DMS153 treated with DMSO at 0.1 percent for 48 hours (cell line): ENCODE results near the gene KRTAP10-2.
"Not testable (repeated sequence)": the region's sequence is repeated elsewhere in the genome, so short reads cannot be mapped to it uniquely, and the experiment has no call there.

ENCODE experiments used
- DNase-seq: peaks from one replicate; lab custom pipeline; 2025; ENCODE audit not compliant: unreplicated experiment; lab: John Stamatoyannopoulos, UW

Gene KRTAP10-2

DNA sequence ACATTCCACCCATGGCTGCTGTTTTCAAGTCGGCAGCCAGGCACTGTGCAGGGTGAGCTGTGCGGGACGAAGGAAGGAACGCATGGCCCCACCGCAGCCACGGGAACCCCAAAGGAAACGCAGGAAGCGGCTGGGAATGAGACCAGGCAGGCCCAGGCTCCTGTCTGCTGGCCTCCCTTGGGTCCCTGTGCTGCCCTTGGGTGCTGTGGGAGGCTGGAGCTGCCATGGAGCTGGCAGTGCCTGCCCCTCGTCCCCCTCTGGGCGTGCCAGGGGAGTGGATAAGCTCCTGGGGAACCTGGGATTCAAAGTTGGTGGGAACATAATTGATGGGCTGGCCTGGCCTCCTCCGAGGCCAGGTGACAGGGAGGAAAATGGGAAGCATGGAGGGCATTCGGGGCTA is 17.0 kb upstream of the KRTAP10-2 start:
- DNase-seq: no peak

- no peak for DNase-seq
Measured at GRCh38 chr21:44567481-44568171, 16.3 kb upstream of the KRTAP10-2 start.

- DNase-seq: no peak
Measured at GRCh38 chr21:44566403-44566802, 15.1 kb upstream of the KRTAP10-2 start.

- DNase-seq: no peak
Measured at GRCh38 chr21:44564886-44565598, 13.7 kb upstream of the KRTAP10-2 start.

GRCh38 chr21:44564099-44564498 is 12.8 kb upstream of the KRTAP10-2 start:
- no peak for DNase-seq

DNA sequence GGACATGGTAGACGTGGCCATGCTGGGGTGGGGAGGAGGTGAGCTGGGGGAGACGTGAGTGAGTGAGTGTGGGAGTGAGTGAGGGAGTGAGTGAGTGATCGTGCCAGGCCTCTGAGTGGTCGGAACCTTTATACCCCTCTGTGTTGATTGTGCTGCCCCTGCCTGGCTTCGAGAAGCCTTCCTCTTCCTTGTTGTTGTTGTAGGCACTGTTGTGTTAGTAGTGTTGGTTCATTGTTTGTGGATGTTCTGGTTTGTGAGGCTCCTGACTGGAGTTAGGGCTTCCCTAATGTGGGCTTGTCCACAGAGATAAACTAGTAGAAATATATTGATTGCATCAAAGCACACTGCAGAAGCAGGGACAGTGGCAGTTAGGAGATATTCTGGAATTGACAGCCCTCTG is 7.4 kb upstream of the KRTAP10-2 start, which contains the start of gene KRTAP10-3:
KRTAP10-3 (minus strand) TSS at position 101 of the 400 bp plus-strand sequence; CDS start at position 21, 80 bp downstream.
- DNase-seq: no peak

DNA sequence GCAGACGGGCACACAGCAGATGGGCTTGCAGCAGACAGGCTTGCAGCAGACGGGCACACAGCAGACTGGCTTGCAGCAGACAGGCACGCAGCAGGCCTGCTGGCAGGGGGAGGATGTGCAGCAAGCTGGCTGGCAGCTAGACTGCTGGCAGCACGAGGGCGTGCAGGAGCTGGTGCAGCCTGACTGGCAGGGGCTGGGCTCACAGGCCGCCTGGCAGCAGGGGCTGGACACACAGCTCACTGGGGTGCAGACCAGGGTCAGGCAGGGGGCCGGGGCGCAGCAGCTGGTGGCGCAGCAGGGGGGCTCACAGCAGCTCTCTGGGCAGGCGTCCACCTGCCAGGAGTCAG is 7.0 kb upstream of the KRTAP10-2 start:
- not testable (repeated sequence) for DNase-seq

- no peak for DNase-seq
Measured at GRCh38 chr21:44557491-44558328, 6.4 kb upstream of the KRTAP10-2 start.

GRCh38 chr21:44556879-44557278 is 5.6 kb upstream of the KRTAP10-2 start:
- no peak for DNase-seq

DNA sequence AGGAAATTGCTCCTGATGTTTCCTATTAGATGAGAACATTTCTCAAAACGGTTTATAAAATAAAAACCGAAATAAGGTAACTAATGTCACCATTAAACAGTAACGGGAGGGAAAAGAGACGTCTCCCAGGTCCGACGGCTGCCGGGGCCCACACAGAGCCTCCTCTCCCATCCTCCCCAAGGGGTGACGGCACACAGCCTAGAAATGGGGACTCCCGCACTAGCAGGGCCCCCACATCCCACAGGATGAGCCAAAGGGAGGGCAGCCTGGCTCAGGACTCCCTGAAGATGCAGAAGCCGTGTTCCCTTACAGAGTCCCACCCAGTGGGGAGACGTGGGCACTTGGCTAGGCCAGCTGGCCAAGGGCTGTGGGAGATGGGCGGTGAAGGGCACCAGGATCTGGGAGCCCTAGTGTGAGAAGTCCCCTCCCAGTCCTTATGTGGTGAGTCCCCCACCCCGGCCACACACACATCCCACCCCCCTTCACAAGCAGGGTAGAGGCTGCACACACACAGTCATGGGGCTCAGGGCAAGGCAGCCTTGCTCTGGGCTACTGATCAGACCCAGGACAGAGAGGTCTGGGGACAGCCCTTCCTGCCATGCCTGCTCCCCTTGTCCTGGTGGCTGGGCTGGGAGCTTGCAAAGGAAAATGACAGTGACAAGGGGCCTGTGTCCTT is 4.0 kb upstream of the KRTAP10-2 start:
- no peak for DNase-seq

- DNase-seq: no peak
Measured at GRCh38 chr21:44552681-44553080, 1.4 kb upstream of the KRTAP10-2 start.

- no peak for DNase-seq
Measured at GRCh38 chr21:44552136-44552535, 831 bp upstream of the KRTAP10-2 start.

DNA sequence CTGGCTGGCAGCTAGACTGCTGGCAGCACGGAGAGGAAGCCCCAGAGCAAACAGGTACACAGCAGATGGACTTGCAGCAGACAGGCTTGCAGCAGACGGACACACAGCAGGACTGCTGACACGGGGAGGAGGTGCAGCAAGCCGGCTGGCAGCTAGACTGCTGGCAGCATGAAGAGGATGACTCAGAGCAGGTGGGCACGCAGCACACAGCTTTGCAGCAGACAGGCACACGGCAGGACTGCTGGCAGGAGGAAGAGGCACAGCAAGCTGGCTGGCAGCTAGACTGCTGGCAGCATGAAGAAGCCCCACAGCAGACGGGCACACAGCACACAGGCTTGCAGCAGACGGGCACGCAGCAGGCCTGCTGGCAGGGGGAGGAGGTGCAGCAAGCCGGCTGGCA is 498 bp downstream of the KRTAP10-2 start:
- no peak for DNase-seq

- not testable (repeated sequence) for DNase-seq
Measured at GRCh38 chr21:44550285-44550684, 1.0 kb downstream of the KRTAP10-2 start.

DNA sequence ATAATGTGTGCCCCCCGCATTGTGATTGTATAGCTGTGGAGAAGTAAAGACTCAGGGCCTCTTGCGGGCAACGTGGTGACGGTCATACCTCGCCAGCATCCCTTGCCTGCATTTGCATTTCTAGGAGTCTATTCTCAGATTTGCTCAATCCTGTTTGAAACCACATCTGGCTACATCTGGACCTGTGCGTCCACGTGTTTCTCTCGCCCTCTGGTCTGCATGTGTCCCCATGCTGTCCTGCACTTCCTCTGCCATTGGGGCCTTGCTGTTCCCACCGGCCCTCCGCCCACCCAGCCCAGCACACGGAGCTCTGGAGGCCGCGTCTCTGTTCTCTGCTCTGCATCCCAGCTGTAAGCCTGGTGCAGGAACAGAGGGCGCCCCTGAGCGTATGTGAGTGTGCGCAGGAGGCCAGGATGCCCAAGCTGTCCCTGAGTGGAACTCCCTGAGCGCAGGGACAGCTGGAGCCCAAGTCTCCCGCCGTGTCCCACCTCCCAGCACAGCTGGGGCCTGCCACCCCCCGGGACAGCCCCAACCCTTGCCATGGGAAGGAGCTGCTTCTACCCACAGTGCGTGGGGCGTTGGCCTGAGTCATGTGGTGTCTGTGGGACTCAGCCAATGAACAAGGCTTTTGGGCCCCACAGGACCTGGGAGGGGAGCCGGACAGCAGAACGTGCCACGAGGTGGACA is 1.6 kb downstream of the KRTAP10-2 start:
- no peak for DNase-seq

GRCh38 chr21:44548922-44549321 is 2.4 kb downstream of the KRTAP10-2 start:
- DNase-seq: no peak

GRCh38 chr21:44548381-44548780 is 2.9 kb downstream of the KRTAP10-2 start:
- no peak for DNase-seq

DNA sequence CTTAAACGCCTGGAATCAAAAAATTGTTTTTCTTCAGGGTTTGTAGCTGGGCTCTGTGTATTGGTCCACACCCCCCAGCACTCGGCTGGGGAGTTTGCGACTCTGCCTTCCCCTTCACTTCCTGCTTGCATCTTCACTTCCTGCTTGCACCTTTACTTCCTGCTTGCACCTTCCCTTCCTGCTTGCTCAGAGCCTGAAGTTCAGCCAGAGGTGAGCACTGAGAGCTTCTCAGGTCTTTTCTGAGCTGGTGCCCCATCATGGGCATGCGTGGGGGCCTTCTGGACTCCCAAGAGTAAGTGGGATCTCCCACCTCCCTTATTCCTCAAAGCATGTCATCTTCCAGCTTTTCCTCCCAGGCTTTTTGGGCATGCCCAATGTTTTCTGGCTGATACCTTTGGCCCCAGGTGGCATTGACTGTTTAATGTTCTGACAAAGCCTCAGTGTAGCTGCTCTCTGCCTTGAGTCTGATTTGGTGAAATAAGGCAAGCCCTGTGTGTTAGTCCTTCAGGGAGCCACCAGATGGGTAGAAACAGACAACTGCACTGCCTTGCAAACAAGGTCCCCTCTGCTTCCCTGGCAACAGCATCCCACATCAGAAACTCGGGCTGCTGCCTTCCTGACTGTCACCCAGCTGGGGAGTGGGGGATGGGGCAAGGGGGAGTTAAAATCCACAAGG is 3.5 kb downstream of the KRTAP10-2 start:
- DNase-seq: no peak

DNA sequence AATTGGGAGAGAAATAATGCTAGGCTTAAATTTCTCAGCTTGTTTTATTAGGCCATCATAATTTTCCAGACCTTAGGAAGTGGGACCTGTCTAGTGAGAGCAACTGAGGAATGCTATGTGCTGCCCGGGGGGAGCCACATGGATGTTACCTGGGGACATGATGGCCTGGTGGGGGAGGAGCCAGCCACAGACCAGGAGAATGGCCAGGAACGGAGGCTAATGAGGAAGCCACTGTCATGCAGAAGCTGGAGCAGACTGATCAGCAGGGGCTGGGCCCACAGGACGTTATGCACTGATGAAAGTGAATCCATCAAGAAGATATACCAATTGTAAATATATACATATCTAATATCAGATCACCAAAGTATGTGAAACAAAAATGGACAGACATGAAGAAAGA is 6.7 kb downstream of the KRTAP10-2 start:
- no peak for DNase-seq

GRCh38 chr21:44542716-44543115 is 8.6 kb downstream of the KRTAP10-2 start:
- DNase-seq: no peak
